Stimulated activated CD4-positive, alpha-beta T cell treated with anti-CD3 and anti-CD28 coated beads, Interleukin-4, amount 100 ng/mL, for 24 hours (primary cell): ENCODE results near the gene RPS21.

ENCODE experiments used
- DNase-seq: peaks from one replicate; pipeline ENCODE4 v3.0.0-alpha.2; 2020

Gene RPS21

DNA sequence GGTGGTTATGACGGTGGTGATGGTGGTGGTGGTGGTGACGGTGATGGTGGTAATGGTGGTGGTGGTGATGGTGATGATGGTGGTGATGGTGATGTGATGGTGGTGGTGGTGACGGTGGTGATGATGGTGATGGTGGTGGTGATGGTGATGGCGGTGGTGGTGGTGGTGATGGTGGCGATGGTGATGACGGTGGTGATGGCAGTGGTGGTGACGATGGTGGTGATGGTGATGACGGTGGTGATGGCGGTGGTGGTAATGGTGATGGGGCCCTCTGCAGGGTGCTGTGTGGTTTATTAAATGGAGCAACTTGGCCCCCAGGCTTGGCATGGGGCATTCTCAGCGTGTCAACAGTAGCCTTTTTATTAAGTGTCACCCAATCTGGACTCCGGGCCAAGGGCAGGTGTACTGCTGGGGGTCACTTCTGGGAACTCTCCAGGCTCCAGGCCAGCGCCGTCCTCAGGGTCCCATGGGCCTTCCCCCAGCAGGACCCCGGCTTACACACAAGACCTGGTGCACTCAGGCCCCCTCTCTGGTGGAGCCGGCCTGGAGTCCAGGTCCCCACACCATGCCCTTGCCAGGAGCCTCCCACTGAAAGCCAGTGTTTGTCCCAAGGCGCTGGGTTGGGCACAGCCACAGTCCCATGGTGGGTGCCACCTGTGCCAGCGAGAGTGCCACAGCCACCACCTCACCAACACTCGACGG lies 11.4 kb downstream of the RPS21 start:
- no peak for DNase-seq

GRCh38 chr20:62400021-62400420 lies 13.1 kb downstream of the RPS21 start:
- no peak for DNase-seq

DNA sequence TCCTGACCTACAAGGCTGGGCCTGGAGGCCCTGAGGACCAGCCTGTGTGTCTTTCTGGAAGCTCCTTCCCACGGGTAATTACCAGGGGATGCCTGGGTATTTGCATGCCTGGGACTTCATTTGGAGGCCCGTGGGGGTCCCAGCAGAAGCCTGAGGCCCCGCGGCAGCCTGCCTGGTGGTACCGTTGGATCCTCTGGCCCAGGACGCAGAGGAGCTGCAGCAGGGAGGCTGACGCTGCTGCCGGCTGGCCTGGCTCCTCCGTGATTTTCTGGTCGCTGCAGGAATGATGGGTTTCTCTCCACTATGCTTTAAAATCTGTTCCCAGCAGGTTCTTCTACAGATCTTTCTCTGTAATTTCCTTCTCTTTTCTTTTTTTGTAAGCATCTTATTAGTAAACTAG lies 13.6 kb downstream of the RPS21 start:
- no peak for DNase-seq

DNA sequence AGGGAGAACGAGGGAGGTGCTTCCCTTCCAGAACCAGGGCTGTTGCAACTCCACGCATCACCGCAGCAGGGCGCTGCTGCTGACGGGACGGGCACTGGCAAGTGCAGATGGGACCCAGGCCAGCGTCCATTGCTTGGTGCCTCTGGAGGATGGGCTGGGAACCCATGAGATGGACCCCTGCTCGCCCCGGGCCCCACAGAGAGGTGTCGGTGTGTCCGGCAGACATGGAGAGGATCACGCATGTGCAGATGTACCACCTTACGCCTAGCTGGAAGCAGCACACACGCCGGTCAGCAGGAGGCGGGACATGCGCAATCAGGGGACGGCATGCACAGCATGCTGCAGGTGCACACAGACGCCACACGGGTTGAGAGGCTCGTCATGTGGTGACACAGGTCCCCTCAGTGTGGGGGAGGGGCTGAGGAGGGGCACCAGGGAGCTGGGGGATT lies 14.5 kb downstream of the RPS21 start:
- DNase-seq, result no peak

- DNase-seq, result no peak
Observed at GRCh38 chr20:62402456-62403150, 15.7 kb downstream of the RPS21 start.

DNA sequence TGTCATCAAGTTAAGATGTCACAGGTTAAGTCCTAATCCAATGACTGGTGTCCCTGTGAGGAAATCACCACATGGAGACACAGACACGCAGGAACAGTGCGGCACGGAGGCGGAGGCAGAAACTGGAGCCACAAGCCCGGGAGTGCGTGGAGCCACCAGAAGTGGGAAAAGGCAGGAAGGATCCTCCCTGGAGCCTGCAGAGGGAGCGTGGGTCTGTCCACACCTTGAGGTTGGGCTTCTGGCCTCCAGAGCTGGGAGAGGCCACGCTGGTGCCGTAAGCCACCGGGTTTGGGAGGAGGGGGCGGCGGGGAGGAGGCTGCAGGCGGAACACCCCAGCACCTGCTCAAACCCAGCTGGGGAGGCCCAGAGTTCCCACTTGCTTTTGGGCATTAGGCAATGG lies 16.4 kb downstream of the RPS21 start:
- no peak for DNase-seq

GRCh38 chr20:62404112-62404665 lies 17.3 kb downstream of the RPS21 start:
- no peak for DNase-seq

GRCh38 chr20:62404761-62405107 lies 17.8 kb downstream of the RPS21 start:
- DNase-seq, result no peak

GRCh38 chr20:62405108-62405980 lies 18.4 kb downstream of the RPS21 start:
- no peak for DNase-seq

DNA sequence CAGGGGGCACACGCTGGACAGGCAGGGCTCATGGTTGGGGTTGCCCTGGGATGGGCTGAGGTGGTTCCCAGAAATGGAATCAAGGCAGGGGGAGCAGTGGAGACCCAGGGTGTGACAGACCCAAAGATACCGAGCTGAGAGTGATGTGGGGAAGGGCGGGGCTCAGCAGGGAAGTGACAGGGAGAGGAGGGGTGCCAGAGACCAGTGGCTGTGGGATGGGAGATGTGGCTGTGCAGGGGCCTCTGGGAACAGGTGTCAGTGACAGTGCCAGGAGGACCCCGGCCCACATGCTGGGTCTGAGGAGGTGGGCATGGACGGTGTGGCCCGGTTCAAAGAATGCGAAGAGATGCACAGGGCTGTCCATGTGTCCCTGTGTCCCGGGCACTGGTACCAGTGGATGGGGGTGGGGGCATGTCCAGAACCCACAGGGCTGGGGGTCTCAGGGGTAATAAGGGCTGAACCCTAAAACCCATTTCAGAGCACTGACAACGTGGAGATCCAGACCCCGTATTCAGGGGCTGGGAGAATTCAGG lies 19.1 kb downstream of the RPS21 start:
- DNase-seq, result no peak

GRCh38 chr20:62406635-62407176 lies 19.8 kb downstream of the RPS21 start:
- no peak for DNase-seq

- DNase-seq, result peak; percentile 91
Observed at GRCh38 chr20:62407221-62407992, 20.5 kb downstream of the RPS21 start, which contains the start of gene CABLES2. TSS of gene CABLES2 (minus strand) at chr20:62407285. CDS start at chr20:62407276, 9 bp downstream.

DNA sequence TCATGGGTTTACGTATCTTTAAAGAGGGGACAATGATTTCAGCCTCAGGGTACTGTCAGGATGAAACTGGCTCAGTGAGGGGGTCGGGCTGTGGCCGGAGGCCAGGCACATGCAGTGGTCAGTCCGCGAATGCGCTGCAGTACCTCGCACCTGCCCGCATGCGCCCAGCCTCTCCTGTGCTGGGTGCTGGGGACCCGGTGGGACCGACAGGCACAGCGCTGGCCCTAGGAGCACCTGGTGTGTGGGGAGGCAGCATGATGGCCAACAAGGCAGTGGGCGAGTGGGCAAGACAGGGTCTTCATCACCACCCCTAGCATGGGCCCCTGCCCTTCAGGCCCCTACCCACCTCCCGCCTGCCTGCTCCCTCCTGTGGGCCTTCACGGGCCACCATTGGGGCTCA lies 21.2 kb downstream of the RPS21 start:
- DNase-seq, result no peak

- DNase-seq, result no peak
Observed at GRCh38 chr20:62408640-62409039, 21.7 kb downstream of the RPS21 start.

- DNase-seq, result no peak
Observed at GRCh38 chr20:62409086-62409853, 22.4 kb downstream of the RPS21 start.

DNA sequence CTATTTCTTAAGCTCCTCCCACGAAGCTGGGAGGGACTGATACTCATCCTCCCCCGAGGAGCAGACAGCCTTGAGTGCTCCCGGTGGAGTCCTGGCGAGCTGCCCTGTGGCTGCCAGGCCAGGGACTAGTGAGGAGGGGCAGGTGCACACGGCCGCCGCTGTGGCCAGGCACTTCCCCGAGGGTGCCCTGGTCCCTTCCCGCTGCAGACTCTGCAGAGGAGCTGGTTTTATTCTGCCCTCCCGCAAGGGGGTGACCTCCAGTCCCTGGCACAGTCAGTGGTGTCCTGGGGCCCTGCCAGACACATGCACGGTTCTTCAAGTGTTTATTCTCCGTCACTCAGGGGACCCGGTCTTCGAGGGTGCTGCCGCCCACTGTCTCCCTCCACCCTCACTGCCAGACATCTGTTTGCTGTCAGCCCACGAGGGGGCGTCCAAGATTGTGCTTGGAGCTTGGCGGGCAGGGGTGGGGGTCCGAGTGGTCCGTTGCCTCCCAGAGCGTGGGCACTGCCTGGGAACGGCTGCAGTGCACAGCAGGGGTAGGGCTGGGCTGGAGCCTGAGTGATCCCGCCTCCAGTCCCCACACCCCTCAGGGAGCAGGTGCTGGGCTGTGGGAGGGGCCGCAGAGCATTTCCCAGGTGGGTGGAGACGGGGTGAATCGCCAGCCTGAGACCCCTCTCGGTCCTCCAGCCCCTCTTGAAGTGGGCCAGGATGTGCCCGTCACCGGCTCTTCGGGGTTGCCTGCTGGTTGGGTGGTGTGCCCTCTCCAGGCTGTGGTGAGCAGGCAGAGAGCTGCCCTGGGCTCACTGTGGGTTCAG lies 23.2 kb downstream of the RPS21 start:
- DNase-seq, result peak; percentile 38

DNA sequence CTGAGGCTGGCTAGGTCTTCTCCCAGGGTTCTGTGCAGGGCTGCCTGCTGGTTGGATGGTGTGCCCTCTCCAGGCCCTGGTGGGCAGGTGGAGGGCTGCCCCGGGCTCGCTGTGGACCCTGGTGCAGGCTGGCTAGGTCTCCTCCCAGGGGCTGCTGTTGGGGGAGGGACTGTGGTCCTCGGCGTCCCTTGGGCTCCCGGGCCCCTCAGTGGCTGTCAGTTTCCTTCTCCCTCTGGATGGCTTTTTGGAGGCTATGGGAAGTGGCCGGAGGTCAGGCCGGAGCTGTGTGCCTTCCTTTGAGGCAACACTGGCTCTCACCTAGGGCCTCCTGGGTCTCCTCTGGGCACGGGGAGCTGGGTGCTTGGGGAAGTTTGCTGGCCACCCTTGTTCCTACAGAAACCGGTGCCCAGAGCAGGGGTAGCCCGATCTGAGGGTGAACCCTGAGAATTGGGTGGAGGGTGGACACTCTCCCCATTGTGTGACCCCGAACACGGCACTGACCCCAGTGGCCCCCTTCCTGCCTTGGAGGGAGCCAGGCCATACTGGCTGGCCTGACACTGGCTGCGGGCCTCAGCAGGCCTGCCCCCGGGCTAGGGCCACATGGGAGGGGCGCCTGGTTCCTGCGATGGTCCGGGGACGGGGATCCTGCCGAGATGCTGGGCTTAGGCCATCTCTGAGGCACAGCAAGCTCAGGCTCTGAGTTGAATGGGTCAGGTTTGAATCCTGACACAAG lies 24.0 kb downstream of the RPS21 start:
- no peak for DNase-seq

- no peak for DNase-seq
Observed at GRCh38 chr20:62411479-62412193, 24.7 kb downstream of the RPS21 start.
